Brain microvascular endothelial cell (primary cell): ENCODE data around the gene EIF3D.

ENCODE experiments used
- DNase-seq: peaks from one replicate; pipeline ENCODE4 v3.0.0-alpha.2; 2020
- H3K27ac ChIP-seq: fragments of 250-450 bp; sonication (Bioruptor Pico); 2 replicates; pipeline ENCODE4 v1.5.1; 2020; ENCODE audit warnings: mild to moderate bottlenecking, moderate library complexity
- H3K27me3 ChIP-seq: fragments of 250-450 bp; sonication (Bioruptor Pico); replicated peaks from 2 replicates; pipeline ENCODE4 v1.5.1; 2020; ENCODE audit warnings: mild to moderate bottlenecking
- H3K36me3 ChIP-seq: fragments of 250-450 bp; sonication (Bioruptor Pico); replicated peaks from 2 replicates; pipeline ENCODE4 v1.5.1; 2020; ENCODE audit warnings: mild to moderate bottlenecking
- H3K4me3 ChIP-seq: 2 replicates; pipeline ENCODE4 v1.5.1; 2011; ENCODE audit warnings: low read depth, mild to moderate bottlenecking, control low read depth, low read length, moderate library complexity
- CTCF ChIP-seq: IDR thresholded peaks from 2 replicates; pipeline ENCODE4 v1.5.1; 2011; ENCODE audit warnings: low read depth, mild to moderate bottlenecking, moderate library complexity, low read length, control low read depth, inconsistent platforms; ENCODE audit errors: missing control alignments
- in situ Hi-C: cut with HindIII; loops from 2 replicates; pipeline ENCODE4 v1.10.0; 2017; ENCODE audit warnings: low sequenced_read_pairs, low pct_ligation_motif_present

EIF3D gene

GRCh38 chr22:36510966-36511881 lies 17.7 kb downstream of the EIF3D start:
- peak; percentile 81 for TF ChIP-seq CTCF
- no peaks in the 10 kb centered on the region for H3K27me3 ChIP-seq
- H3K27ac ChIP-seq, result no peak overlapping the region
- no peak overlapping the region for H3K4me3 ChIP-seq
- H3K36me3 ChIP-seq, result peaks cover 61% of the 10 kb centered on the region
- in situ Hi-C loops, result no loop called here
- peak; percentile 51 for DNase-seq

DNA sequence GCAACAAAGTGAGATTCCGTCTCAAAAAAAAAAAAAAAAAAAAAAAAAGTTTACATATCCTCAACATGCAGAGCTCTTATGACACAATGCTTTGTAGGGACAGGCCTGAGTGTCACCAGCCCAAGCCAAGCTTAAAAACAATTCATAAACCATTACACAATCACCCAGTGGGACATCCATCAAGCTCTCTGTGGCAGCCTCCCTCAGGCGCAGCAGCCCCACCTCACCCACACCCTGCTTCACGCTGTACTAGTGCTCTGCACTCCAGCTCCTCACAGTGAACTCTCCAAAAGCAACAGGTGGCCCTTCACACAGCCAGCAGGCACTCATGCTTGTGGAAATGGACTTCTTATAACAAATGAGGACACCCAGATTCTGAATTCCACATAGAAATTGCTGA lies 18.6 kb downstream of the EIF3D start:
- DNase-seq, result no peak
- in situ Hi-C loops, result no loop called here
- H3K27ac ChIP-seq, result no peak overlapping the region
- no peak overlapping the region for H3K4me3 ChIP-seq
- H3K27me3 ChIP-seq, result no peaks in the 10 kb centered on the region
- H3K36me3 ChIP-seq, result peaks cover 54% of the 10 kb centered on the region
- TF ChIP-seq CTCF, result no peak

DNA sequence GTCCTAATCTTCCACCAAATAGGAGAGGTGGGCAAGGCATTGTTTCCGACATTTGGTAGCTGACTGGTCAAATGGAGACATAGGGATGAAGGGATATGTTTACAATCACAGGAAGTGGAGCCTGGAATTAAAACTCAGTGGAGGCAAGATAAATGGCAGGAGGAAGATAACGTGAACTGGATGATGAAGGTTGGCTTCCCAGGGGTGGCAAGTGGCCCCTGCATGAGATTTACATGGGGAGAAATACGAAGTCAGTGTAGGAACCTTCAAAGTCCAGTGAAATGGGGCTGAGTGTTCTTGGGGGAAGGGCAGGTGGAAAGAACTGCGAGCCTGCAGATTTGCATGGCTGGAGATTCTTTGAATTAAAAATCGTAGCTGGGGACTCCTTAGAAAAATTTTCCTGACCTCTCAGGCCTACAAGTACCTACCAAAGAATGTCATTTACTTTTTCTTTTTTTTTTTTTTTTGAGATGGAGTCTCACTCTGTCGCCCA lies 21.4 kb downstream of the EIF3D start:
- Histone ChIP-seq H3K27ac (no peak overlapping the region), H3K27me3 (no peaks in the 10 kb centered on the region), H3K4me3 (no peak overlapping the region), H3K36me3 (peaks cover 27% of the 10 kb centered on the region)
- in situ Hi-C loops, result no loop called here
- TF ChIP-seq CTCF, result no peak
- no peak for DNase-seq

DNA sequence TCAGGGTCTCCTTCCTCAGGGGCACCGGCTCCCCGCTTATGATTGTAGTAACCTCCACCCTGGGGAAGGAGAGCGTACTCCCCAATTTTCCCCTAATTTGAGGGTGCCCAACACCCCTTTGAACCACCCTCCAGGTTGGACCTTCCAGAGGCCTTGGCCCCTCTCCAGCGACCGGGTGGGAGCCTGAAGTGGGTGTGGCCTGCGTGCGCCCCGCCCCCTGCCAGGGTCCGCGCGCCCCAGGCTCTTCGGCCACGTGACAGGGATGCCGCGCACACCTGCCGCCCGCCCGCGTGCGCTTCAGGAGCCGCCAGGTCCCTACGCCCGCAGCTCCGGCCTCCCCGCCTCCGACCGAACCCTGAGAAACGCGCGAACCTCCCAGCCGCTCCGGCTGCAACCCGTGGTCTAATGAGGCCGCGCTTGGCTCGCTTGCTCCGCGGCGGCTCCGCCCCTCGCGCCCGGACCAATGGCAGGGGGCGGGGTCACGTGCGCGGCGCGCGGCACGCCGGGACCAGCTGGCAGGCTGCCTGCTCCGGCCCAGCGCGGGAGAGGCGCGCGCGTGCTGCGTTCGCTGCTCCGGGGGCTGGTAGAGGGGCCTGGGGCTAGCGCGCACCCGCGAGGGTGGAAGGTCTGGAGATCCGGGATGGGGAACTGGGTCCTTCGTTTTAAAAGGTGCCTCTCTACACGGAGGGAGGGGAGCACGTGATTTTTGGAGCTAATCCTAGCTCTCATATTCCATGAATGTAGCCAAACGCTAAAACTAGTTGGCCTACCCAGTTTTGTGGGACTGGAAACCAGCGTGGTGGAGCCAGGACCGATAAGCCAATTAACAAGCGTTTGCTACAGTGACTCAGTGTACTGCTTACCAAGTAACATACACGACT lies 22.1 kb downstream of the EIF3D start, which contains the start of gene FOXRED2:
TSS of gene FOXRED2 (minus strand) at position 404 of the 881 bp plus-strand sequence. CDS start 618 bp downstream, outside the sequence.
- no peak within 1 kb of the TSS for H3K27ac ChIP-seq
- in situ Hi-C loops, result no loop called here
- no peak for TF ChIP-seq CTCF
- no peaks in the 10 kb centered on the region for H3K27me3 ChIP-seq
- DNase-seq, result peak; percentile 56
- H3K36me3 ChIP-seq, result peaks cover 20% of the 10 kb centered on the region
- H3K4me3 ChIP-seq, result peak within 1 kb of the TSS; percentile 53

DNA sequence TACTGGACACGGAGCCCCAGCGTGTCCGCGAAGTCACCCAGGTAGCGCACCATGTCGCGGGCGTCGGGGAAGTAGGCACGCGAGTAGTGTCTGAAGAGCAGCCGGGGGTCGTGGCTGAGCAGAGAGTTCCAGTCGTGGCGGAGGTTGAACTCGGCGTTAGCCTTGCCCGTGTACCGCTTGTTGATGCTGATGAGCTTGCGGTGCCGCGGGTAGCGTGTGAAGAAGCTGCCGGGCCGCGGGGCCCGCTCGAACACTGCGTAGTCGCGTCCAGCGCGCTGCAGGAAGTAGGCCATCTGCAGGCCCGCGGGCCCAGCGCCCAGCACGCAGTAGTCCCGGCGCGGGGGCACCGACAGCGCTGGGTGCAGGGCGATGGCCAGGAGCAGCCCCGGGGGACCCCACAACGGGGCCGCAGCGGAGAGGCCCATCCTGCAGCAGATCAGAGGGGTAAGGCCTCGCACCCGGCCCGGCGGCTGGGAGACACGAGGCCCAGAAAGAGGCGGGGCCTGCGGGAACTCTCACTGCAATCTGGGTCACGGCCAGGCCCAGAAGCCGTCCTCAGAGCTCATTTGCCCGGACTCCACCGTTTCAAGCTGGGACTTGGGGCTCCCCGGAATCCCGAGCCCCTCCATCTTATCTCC lies 22.8 kb downstream of the EIF3D start:
- Histone ChIP-seq H3K36me3 (peaks cover 13% of the 10 kb centered on the region), H3K27me3 (no peaks in the 10 kb centered on the region), H3K27ac (no peak overlapping the region), H3K4me3 (peak overlapping the region; percentile 53)
- no peak for TF ChIP-seq CTCF
- in situ Hi-C loops, result no loop called here
- DNase-seq, result no peak
